Metanephros (tissue), 1 donor: ENCODE data around the gene TMEM132E. TPM values are rescaled to one million over a fixed set of nuclear protein-coding genes. Genes with fewer than 3 reads are reported as not detected.

Experiments
- total RNA-seq: library from RNA; depleted of rRNA; stranded (reverse); fragments of >200 nt; gene quantifications from one replicate; pipeline ENCODE4 v1.2.3, GENCODE V29; 2014

The TMEM132E gene, protein sequence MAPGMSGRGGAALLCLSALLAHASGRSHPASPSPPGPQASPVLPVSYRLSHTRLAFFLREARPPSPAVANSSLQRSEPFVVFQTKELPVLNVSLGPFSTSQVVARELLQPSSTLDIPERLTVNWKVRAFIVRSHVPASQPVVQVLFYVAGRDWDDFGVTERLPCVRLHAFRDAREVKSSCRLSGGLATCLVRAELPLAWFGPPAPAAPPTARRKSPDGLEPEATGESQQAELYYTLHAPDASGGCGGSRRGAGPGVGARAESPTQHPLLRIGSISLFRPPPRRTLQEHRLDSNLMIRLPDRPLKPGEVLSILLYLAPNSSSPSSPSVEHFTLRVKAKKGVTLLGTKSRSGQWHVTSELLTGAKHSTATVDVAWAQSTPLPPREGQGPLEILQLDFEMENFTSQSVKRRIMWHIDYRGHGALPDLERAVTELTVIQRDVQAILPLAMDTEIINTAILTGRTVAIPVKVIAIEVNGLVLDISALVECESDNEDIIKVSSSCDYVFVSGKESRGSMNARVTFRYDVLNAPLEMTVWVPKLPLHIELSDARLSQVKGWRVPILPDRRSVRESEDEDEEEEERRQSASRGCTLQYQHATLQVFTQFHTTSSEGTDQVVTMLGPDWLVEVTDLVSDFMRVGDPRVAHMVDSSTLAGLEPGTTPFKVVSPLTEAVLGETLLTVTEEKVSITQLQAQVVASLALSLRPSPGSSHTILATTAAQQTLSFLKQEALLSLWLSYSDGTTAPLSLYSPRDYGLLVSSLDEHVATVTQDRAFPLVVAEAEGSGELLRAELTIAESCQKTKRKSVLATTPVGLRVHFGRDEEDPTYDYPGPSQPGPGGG (N-terminal part only)
- 3.2 TPM for total RNA-seq

DNA sequence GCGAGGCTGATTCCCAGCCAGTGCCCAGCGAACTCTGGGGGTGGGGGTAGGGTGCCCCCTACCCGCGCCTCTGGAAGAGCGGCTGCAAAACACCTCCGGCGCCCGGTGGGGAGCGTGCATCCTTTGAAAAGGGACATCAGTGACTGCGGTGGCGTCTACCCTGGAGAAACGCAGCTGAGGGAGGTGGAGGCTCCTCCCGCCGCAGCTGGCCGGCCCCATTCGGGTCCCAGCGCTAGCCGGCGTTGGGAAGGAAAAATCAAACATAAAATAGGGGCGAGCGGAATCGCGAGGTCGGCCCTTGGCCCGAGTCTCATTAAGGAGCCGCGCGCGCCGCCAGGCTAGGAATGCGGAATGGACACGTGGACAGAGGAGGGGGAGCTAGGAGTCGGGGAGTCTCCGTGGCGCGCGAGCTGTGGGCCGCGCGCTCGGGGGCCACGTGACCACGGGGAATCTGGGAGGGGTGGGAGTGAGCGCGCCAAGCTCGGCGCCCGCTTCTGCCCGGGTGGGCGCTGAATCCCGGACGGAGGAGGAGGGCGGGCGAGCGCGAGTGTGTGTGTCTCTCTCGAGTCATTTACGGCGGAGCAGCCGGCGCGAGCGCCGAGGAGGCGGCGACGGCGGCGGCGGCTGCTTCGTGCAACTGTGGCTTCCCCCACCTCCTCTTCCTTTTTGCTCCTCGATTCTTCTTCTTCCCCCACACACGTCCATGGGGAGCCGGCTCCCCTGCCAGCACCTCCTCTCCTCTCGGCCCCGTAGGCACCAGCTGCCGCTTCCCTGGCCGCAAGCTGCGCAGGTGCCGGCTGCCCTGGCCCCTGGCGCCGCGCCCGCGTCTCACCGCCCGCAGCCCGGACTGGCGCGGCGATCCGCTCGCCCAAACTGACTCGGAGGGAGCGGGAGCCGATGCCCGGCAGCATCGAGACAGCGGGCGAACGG lies at the start of gene TMEM132E:
TSS of gene TMEM132E (plus strand) at position 566 of the 930 bp plus-strand sequence. CDS start 1,495 bp downstream, outside the sequence.

Other genes with a start within 250 kb of the TMEM132E start
- gene CCL13, start 223.1 kb upstream of the TMEM132E start, total RNA-seq: 0.35 TPM
- not detected for gene CCL1, start 216.3 kb upstream of the TMEM132E start, total RNA-seq